Measurements from ENCODE around the gene STAC.

DNA sequence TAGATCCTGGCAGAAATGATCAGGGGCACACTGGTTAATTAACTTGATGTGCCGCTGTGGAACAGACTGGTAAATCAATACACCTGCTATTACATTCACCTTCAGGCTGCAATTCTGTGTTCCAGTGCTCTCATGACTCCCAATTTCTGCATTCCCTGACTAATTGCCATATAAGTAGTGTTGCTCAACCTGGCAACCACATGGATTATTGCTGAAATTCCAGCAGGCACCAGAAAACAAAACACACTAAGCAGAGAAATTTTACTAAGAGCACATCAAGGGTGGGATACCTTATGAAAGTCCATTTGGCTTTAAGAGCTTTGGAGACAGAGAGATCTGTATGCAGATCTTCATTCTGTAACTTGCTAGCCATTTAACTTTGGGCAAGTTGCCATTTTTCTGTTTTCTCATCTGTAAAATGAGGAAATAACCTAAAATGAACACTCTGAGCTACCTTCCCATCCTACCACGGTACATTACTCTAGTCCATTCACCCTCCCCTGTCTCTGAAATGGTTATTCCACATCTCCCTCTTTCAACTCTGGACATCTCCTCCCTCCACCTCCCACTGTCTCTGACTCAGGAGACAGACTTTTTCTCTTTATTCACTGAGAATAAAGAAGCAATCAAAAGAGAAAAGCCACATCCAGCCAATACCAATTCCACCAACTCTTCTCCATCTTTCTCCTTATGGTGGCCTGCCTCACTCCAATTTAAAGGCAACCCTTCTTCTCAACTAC lies 54.6 kb downstream of the STAC start:
- TF ChIP-seq EZH2phosphoT487 (IDR thresholded peaks at IDR 0.05; ENCODE audit: low read length) (no peak), EZH2 (optimal IDR thresholded peaks at IDR 0.05; ENCODE audit: low read depth, low read length) (no peak)
- TF ChIP-seq, protein P1, sequence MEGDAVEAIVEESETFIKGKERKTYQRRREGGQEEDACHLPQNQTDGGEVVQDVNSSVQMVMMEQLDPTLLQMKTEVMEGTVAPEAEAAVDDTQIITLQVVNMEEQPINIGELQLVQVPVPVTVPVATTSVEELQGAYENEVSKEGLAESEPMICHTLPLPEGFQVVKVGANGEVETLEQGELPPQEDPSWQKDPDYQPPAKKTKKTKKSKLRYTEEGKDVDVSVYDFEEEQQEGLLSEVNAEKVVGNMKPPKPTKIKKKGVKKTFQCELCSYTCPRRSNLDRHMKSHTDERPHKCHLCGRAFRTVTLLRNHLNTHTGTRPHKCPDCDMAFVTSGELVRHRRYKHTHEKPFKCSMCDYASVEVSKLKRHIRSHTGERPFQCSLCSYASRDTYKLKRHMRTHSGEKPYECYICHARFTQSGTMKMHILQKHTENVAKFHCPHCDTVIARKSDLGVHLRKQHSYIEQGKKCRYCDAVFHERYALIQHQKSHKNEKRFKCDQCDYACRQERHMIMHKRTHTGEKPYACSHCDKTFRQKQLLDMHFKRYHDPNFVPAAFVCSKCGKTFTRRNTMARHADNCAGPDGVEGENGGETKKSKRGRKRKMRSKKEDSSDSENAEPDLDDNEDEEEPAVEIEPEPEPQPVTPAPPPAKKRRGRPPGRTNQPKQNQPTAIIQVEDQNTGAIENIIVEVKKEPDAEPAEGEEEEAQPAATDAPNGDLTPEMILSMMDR (IDR thresholded peaks at IDR 0.05; ENCODE audit: low read length) = no peak
